HepG2 (cell line): ENCODE measurements around the gene RFX2. TPM values are rescaled to one million over a fixed set of nuclear protein-coding genes. Genes with fewer than 3 reads are reported as not detected.

Experiments
- MTA3 ChIP-seq: sonication (generic); formaldehyde crosslinking; IDR thresholded peaks from 2 replicates; pipeline ENCODE4 v1.4.0; 2020; ENCODE audit warnings: missing genetic modification reagents
- PHF5A ChIP-seq: IDR thresholded peaks from one replicate; pipeline ENCODE4 v1.6.1; 2018; ENCODE audit warnings: low read depth, missing genetic modification reagents; ENCODE audit not compliant: unreplicated experiment
- RNF2 ChIP-seq: fragments of 450-650 bp; conservative IDR thresholded peaks from 2 replicates; pipeline ENCODE4 v1.6.1; 2016; ENCODE audit warnings: low read depth
- TAF15 ChIP-seq: fragments of 200-400 bp; formaldehyde crosslinking; IDR thresholded peaks from one replicate; pipeline ENCODE4 v1.6.1; 2018; ENCODE audit warnings: mild to moderate bottlenecking, low read depth, low read length; ENCODE audit not compliant: poor library complexity, severe bottlenecking
- TBX3 ChIP-seq: fragments of 450-650 bp; IDR thresholded peaks from 2 replicates; pipeline ENCODE4 v1.6.1; 2017; ENCODE audit warnings: antibody characterized with exemption, mild to moderate bottlenecking, inconsistent platforms, borderline replicate concordance
- TOPORS ChIP-seq: sonication (generic); formaldehyde crosslinking; IDR thresholded peaks from 2 replicates; pipeline ENCODE4 v1.8.0; 2023; ENCODE audit warnings: mild to moderate bottlenecking, missing genetic modification reagents
- ZNF207 ChIP-seq: fragments of 450-650 bp; IDR thresholded peaks from 2 replicates; pipeline ENCODE4 v1.6.1; 2016; ENCODE audit warnings: antibody characterized with exemption, borderline replicate concordance
- ZNF276 ChIP-seq: sonication (generic); formaldehyde crosslinking; IDR thresholded peaks from 2 replicates; pipeline ENCODE4 v1.4.0; 2020; ENCODE audit warnings: mild to moderate bottlenecking, low read depth, missing genetic modification reagents
- ZNF33A ChIP-seq: sonication (generic); formaldehyde crosslinking; IDR thresholded peaks from 2 replicates; pipeline ENCODE4 v1.5.1; 2020; ENCODE audit warnings: missing genetic modification reagents, mild to moderate bottlenecking, moderate library complexity, borderline replicate concordance
- ZNF615 ChIP-seq: sonication (generic); formaldehyde crosslinking; IDR thresholded peaks from 2 replicates; pipeline ENCODE4 v1.5.0; 2020; ENCODE audit warnings: mild to moderate bottlenecking, missing genetic modification reagents, borderline replicate concordance
- ZNF691 ChIP-seq: sonication (generic); formaldehyde crosslinking; IDR thresholded peaks from 2 replicates; pipeline ENCODE4 v1.4.0; 2020; ENCODE audit warnings: missing genetic modification reagents, low read depth, mild to moderate bottlenecking, borderline replicate concordance
- ZNF761 ChIP-seq: sonication (generic); formaldehyde crosslinking; conservative IDR thresholded peaks from 2 replicates; pipeline ENCODE4 v1.4.0; 2020; ENCODE audit warnings: mild to moderate bottlenecking, missing genetic modification reagents
- polyA plus RNA-seq, 8 experiments: library from polyadenylated mRNA; depleted of rRNA in 3 of 8; stranded (reverse) in 7 of 8; unstranded in 1 of 8; fragments of >200 nt; fragmentation: Illumina TruSeq in 4 of 8; extraction: Trizol in 4 of 8; gene quantifications; 2 replicates each; pipeline versions ENCODE4 v1.2.1 to v1.2.3, GENCODE V29; 2011 to 2016; ENCODE audit warnings: low read depth in 4 of 8, missing spikeins in 1 of 8, mixed read lengths in 1 of 8; ENCODE audit not compliant: insufficient read depth in 1 of 8
- total RNA-seq, 5 experiments: library from RNA; depleted of rRNA; stranded (reverse); fragments of >200 nt; fragmentation: Illumina TruSeq; extraction: Trizol; gene quantifications; 2 replicates each; pipeline ENCODE4 v1.2.3, GENCODE V29; 2016; ENCODE audit warnings: low read depth in 1 of 5

Gene RFX2
- total and polyA plus RNA-seq, 2 of the 13 experiments (the other 11 are each of a cell fraction or from before 2014, with no cell fraction given) = 2.8 to 3.3 TPM

- TF ChIP-seq RNF2 (no peak), TAF15 (no peak), TBX3 (no peak), MTA3 (no peak), TOPORS (CRISPR knock-in tag) (no peak; the same call in 1 of the 2 replicates), ZNF207 (no peak), ZNF615 (CRISPR knock-in tag) (no peak), ZNF761 (peak; percentile 85; the same call in 1 of the 2 replicates), ZNF33A (CRISPR knock-in tag) (no peak), ZNF691 (CRISPR knock-in tag) (peak; percentile 67; the same call in 1 of the 2 replicates), ZNF276 (CRISPR knock-in tag) (peak; percentile 83; the same call in 1 of the 2 replicates), PHF5A (CRISPR knock-in tag) (no peak)
- TF ChIP-seq, all 625 proteins: peak for 46
These were observed 141.6 kb downstream of the RFX2 start (continued) for GRCh38 chr19:5968431-5969373.
